IMR-90 (cell line): ENCODE measurements around the gene S100A8. TPM values are rescaled to one million over a fixed set of nuclear protein-coding genes. Genes with fewer than 3 reads are reported as not detected.

Experiments used
- ATAC-seq: fragments of 200-7000 bp; cut with Tn5 transposase; 2 replicates; pipeline ENCODE4 v1.9.1; 2020; ENCODE audit warnings: low read depth, mild to moderate bottlenecking, moderate library complexity
- BruUV-seq: library from RNA; stranded (reverse); fragments of 400-500 nt; replicated peaks from 2 replicates; lab custom pipeline; 2021; lab: Mats Ljungman, UMichigan
- CTCF ChIA-PET: fragments of 300-600 bp; formaldehyde crosslinking; extraction: SDS; loops from one replicate; lab custom pipeline; 2021; ENCODE audit warnings: antibody characterized with exemption; lab: Yijun Ruan, JAX
- POLR2A ChIA-PET: fragments of 300-600 bp; sonication (Branson Sonifier 250); formaldehyde crosslinking; loops from one replicate; lab custom pipeline; 2022; ENCODE audit warnings: antibody characterized with exemption; ENCODE audit not compliant: unreplicated experiment; lab: Charles Lee
- DNase-seq: peaks from one replicate; pipeline ENCODE4 v3.0.0; 2013
- H2AFZ ChIP-seq: replicated peaks from 2 replicates; pipeline ENCODE3; 2013; ENCODE audit warnings: low read length, mild to moderate bottlenecking; ENCODE audit not compliant: poor library complexity
- H2AK5ac ChIP-seq: 2 replicates; pipeline ENCODE4 v1.6.1; 2013; ENCODE audit warnings: low read depth, low read length, inconsistent platforms
- H2AK9ac ChIP-seq: replicated peaks from 2 replicates; pipeline ENCODE3; 2013; ENCODE audit warnings: mild to moderate bottlenecking, low read depth, low read length, moderate library complexity; ENCODE audit not compliant: poor library complexity
- H2BK120ac ChIP-seq: 2 replicates; pipeline ENCODE4 v1.6.1; 2013; ENCODE audit warnings: low read depth, low read length, inconsistent platforms
- H2BK15ac ChIP-seq: 3 replicates; pipeline ENCODE4 v1.6.1; 2013; ENCODE audit warnings: low read depth, low read length, inconsistent platforms
- H2BK20ac ChIP-seq: 2 replicates; pipeline ENCODE4 v1.6.1; 2013; ENCODE audit warnings: low read depth, mild to moderate bottlenecking, inconsistent platforms, low read length, moderate library complexity
- H2BK5ac ChIP-seq: 2 replicates; pipeline ENCODE4 v1.6.1; 2013; ENCODE audit warnings: mild to moderate bottlenecking, low read depth, low read length, inconsistent platforms; ENCODE audit not compliant: poor library complexity, severe bottlenecking
- H3K14ac ChIP-seq: replicated peaks from 2 replicates; pipeline ENCODE4 v1.6.1; 2013; ENCODE audit warnings: low read depth, low read length, inconsistent platforms
- H3K18ac ChIP-seq: 2 replicates; pipeline ENCODE4 v1.6.1; 2013; ENCODE audit warnings: low read depth, low read length, control low read depth
- H3K23ac ChIP-seq: 2 replicates; pipeline ENCODE4 v1.6.1; 2013; ENCODE audit warnings: low read depth, low read length, inconsistent platforms
- H3K27ac ChIP-seq: 2 replicates; pipeline ENCODE4 v1.5.1; 2013; ENCODE audit warnings: mild to moderate bottlenecking, control low read depth, low read length; ENCODE audit not compliant: insufficient read depth
- H3K27me3 ChIP-seq: 2 replicates; pipeline ENCODE4 v1.6.1; 2013; ENCODE audit warnings: low read length; ENCODE audit not compliant: control insufficient read depth, insufficient read depth
- H3K36me3 ChIP-seq: 2 replicates; pipeline ENCODE4 v1.6.1; 2013; ENCODE audit warnings: low read length, mixed read lengths; ENCODE audit not compliant: control insufficient read depth, insufficient read depth
- H3K4ac ChIP-seq: 2 replicates; pipeline ENCODE4 v1.6.1; 2013; ENCODE audit warnings: low read depth, low read length, inconsistent platforms
- H3K4me1 ChIP-seq: 2 replicates; pipeline ENCODE4 v1.6.1; 2013; ENCODE audit warnings: low read length, mixed read lengths; ENCODE audit not compliant: control insufficient read depth, insufficient read depth
- H3K4me2 ChIP-seq: 2 replicates; pipeline ENCODE4 v1.6.1; 2013; ENCODE audit warnings: low read depth, mild to moderate bottlenecking, control low read depth, low read length, moderate library complexity
- H3K4me3 ChIP-seq: 2 replicates; pipeline ENCODE4 v1.5.1; 2013; ENCODE audit warnings: low read depth, mild to moderate bottlenecking, control low read depth, low read length, moderate library complexity; ENCODE audit not compliant: insufficient read depth
- H3K56ac ChIP-seq: 2 replicates; pipeline ENCODE4 v1.6.1; 2013; ENCODE audit warnings: low read length, inconsistent platforms; ENCODE audit not compliant: insufficient read depth; ENCODE audit errors: extremely low read depth
- H3K79me1 ChIP-seq, 2 experiments: 2 replicates each; pipeline ENCODE4 v1.6.1; 2013; ENCODE audit warnings: low read length in 2 of 2, inconsistent platforms in 1 of 2, low read depth in 1 of 2
- H3K9ac ChIP-seq: 2 replicates; pipeline ENCODE4 v1.6.1; 2013; ENCODE audit warnings: low read depth, low read length, control low read depth
- H3K9me1 ChIP-seq: 2 replicates; pipeline ENCODE4 v1.6.1; 2013; ENCODE audit warnings: low read length, inconsistent platforms; ENCODE audit not compliant: insufficient read depth
- H3K9me3 ChIP-seq: 2 replicates; pipeline ENCODE4 v1.6.1; 2013; ENCODE audit warnings: low read length; ENCODE audit not compliant: control insufficient read depth, insufficient read depth
- H4K20me1 ChIP-seq: 2 replicates; pipeline ENCODE4 v1.6.1; 2013; ENCODE audit warnings: low read length, inconsistent platforms; ENCODE audit not compliant: insufficient read depth
- H4K5ac ChIP-seq: 2 replicates; pipeline ENCODE4 v1.6.1; 2013; ENCODE audit warnings: mild to moderate bottlenecking, low read depth, low read length, control low read depth
- H4K8ac ChIP-seq, 2 experiments: 2 replicates each; pipeline ENCODE4 v1.6.1; 2013; ENCODE audit warnings: low read depth in 2 of 2, low read length in 2 of 2, control low read depth in 1 of 2, inconsistent platforms in 1 of 2
- H4K91ac ChIP-seq: 2 replicates; pipeline ENCODE4 v1.6.1; 2013; ENCODE audit warnings: low read depth, low read length, inconsistent platforms; ENCODE audit not compliant: insufficient read depth
- BHLHE40 ChIP-seq: fragments of 150-350 bp; IDR thresholded peaks from 2 replicates; pipeline ENCODE4 v1.6.1; 2016; ENCODE audit warnings: mild to moderate bottlenecking, low read depth, low read length
- CEBPB ChIP-seq: IDR thresholded peaks from 2 replicates; pipeline ENCODE4 v1.6.1; 2012; ENCODE audit warnings: low read depth, low read length, improper control_type of control experiment
- CHD1 ChIP-seq: IDR thresholded peaks from 2 replicates; pipeline ENCODE4 v1.6.1; 2012; ENCODE audit warnings: low read depth, low read length, improper control_type of control experiment
- CTCF ChIP-seq: conservative IDR thresholded peaks from 2 replicates; pipeline ENCODE4 v1.5.1; 2012; ENCODE audit warnings: mild to moderate bottlenecking, low read depth, low read length, improper control_type of control experiment
- FOS ChIP-seq: fragments of 150-350 bp; IDR thresholded peaks from 2 replicates; pipeline ENCODE4 v1.6.1; 2016; ENCODE audit warnings: low read depth, low read length
- MAFK ChIP-seq: IDR thresholded peaks from 2 replicates; pipeline ENCODE4 v1.6.1; 2012; ENCODE audit warnings: low read depth, low read length, improper control_type of control experiment
- USF2 ChIP-seq: fragments of 150-350 bp; IDR thresholded peaks from 2 replicates; pipeline ENCODE4 v1.6.1; 2017; ENCODE audit warnings: mild to moderate bottlenecking, antibody characterized with exemption, low read length, low read depth
- WGBS, 2 experiments: methylation state at CpG; one replicate each; pipeline versions ENCODE4 v1.1.5 to v1.1.7; 2013; ENCODE audit warnings: missing lambda C conversion rate in 2 of 2; ENCODE audit not compliant: insufficient read length in 1 of 2; ENCODE audit errors: extremely low coverage in 2 of 2; 5-methylcytosine and 5-hydroxymethylcytosine counted together
- dilution Hi-C: fragments of 300-500 bp; cut with HindIII; formaldehyde crosslinking; loops from one replicate; pipeline ENCODE4 v1.14.3; 2018; ENCODE audit warnings: low sequenced_read_pairs; ENCODE audit not compliant: unreplicated experiment
- in situ Hi-C: fragments of 300-500 bp; cut with MboI; formaldehyde crosslinking; loops from 3 replicates; pipeline ENCODE4 v1.14.3; 2019; ENCODE audit warnings: low sequenced_read_pairs, inconsistent platforms, mixed read lengths
- intact Hi-C: fragments of 100-400 bp; cut with micrococcal nuclease; formaldehyde crosslinking; loops from 2 replicates; pipeline ENCODE4 v1.10.0; 2022
- polyA plus RNA-seq, 3 experiments: library from polyadenylated mRNA; depleted of rRNA; stranded (reverse); fragments of >200 nt; gene quantifications; 2 replicates each; pipeline ENCODE4 v1.2.3, GENCODE V29; 2012; ENCODE audit warnings: low replicate concordance in 1 of 3
- total RNA-seq: library from RNA; depleted of rRNA; stranded (reverse); fragments of >200 nt; gene quantifications from 2 replicates; pipeline ENCODE4 v1.2.3, GENCODE V29; 2012

Gene S100A8
- total and polyA plus RNA-seq, 2 of the 4 experiments (the other 2 are of a cell fraction), result not detected

- H3K4me2 ChIP-seq, result no peak overlapping the region
- no CpG with 5 or more reads among the region's 8 CpGs for WGBS, 2 experiments
- dilution Hi-C loops, result no loop called here
These were observed 25.2 kb downstream of the S100A8 start for GRCh38 chr1:153365696-153366095.

More at GRCh38 chr1:153365696-153366095, 25.2 kb downstream of the S100A8 start:
- H3K9me1 ChIP-seq, result no peaks in the 10 kb centered on the region
- H3K18ac ChIP-seq, result no peak overlapping the region
- intact Hi-C loops, result no loop called here
- H3K9ac ChIP-seq, result no peak overlapping the region
- H3K14ac ChIP-seq, result no peak overlapping the region
- no TSS peak for BruUV-seq
- in situ Hi-C loops, result no loop called here
- H2BK5ac ChIP-seq, result no peak overlapping the region
- ChIA-PET CTCF (no interaction called here), POLR2A (no interaction called here)
- H2AK5ac ChIP-seq, result no peak overlapping the region
- no peak overlapping the region for H3K4ac ChIP-seq
- H2AK9ac ChIP-seq, result no peak overlapping the region
- TF ChIP-seq MAFK (no peak), CTCF (no peak), USF2 (no peak), CEBPB (no peak), CHD1 (no peak), FOS (no peak), BHLHE40 (no peak)
- no peak overlapping the region for H2AFZ ChIP-seq
- H2BK20ac ChIP-seq, result no peak overlapping the region
- no peaks in the 10 kb centered on the region for H3K9me3 ChIP-seq
- no peak overlapping the region for H4K8ac ChIP-seq
- H3K4me1 ChIP-seq, result no peaks in the 10 kb centered on the region
- no peak for DNase-seq
- H3K4me3 ChIP-seq, result no peak overlapping the region
- no peak overlapping the region for H3K56ac ChIP-seq
- H3K79me1 ChIP-seq, result no peaks in the 10 kb centered on the region
- H2BK120ac ChIP-seq, result no peak overlapping the region
- no peak overlapping the region for H4K5ac ChIP-seq
- H3K27ac ChIP-seq, result no peak overlapping the region
- H3K23ac ChIP-seq, result no peak overlapping the region
- no peak overlapping the region for H4K91ac ChIP-seq
- ATAC-seq, result no peak
- H3K36me3 ChIP-seq, result no peaks in the 10 kb centered on the region
- peaks cover 6% of the 10 kb centered on the region for H3K27me3 ChIP-seq
- H2BK15ac ChIP-seq, result no peak overlapping the region
- no peaks in the 10 kb centered on the region for H4K20me1 ChIP-seq
